H9 (cell line): Measurements from ENCODE around the gene GNAS. TPM values are rescaled to one million over a fixed set of nuclear protein-coding genes. Genes with fewer than 3 reads are reported as not detected.

Source experiments
- DNase-seq: peaks from one replicate; pipeline ENCODE4 v3.0.0-alpha.2; 2017
- H2AFZ ChIP-seq: one replicate; pipeline ENCODE4 v1.6.1; 2013; ENCODE audit warnings: mild to moderate bottlenecking, low read length, control low read depth, moderate library complexity
- H2AK5ac ChIP-seq: 2 replicates; pipeline ENCODE4 v1.6.1; 2013; ENCODE audit warnings: low read length, control low read depth, mixed read lengths; ENCODE audit not compliant: insufficient read length
- H2BK120ac ChIP-seq: one replicate; pipeline ENCODE4 v1.6.1; 2013; ENCODE audit warnings: low read depth, mild to moderate bottlenecking, low read length, control low read depth, inconsistent platforms; ENCODE audit not compliant: poor library complexity, severe bottlenecking
- H2BK12ac ChIP-seq: 2 replicates; pipeline ENCODE4 v1.6.1; 2013; ENCODE audit warnings: low read length, control low read depth, mixed read lengths, low read depth; ENCODE audit not compliant: insufficient read length
- H2BK15ac ChIP-seq: 2 replicates; pipeline ENCODE4 v1.6.1; 2013; ENCODE audit warnings: low read depth, low read length, control low read depth
- H2BK20ac ChIP-seq: one replicate; pipeline ENCODE4 v1.6.1; 2013; ENCODE audit warnings: low read depth, mild to moderate bottlenecking, low read length, control low read depth, inconsistent platforms; ENCODE audit not compliant: poor library complexity, severe bottlenecking
- H2BK5ac ChIP-seq: 2 replicates; pipeline ENCODE4 v1.6.1; 2013; ENCODE audit warnings: low read length, control low read depth, mixed read lengths; ENCODE audit not compliant: insufficient read length
- H3K14ac ChIP-seq: 2 replicates; pipeline ENCODE4 v1.6.1; 2013; ENCODE audit warnings: low read length, control low read depth; ENCODE audit not compliant: insufficient read depth
- H3K18ac ChIP-seq: 2 replicates; pipeline ENCODE4 v1.6.1; 2013; ENCODE audit warnings: low read depth, mild to moderate bottlenecking, mixed read lengths, low read length, control low read depth; ENCODE audit not compliant: insufficient read length
- H3K23ac ChIP-seq: 2 replicates; pipeline ENCODE4 v1.6.1; 2013; ENCODE audit warnings: low read length, control low read depth, mixed read lengths, low read depth; ENCODE audit not compliant: insufficient read length
- H3K23me2 ChIP-seq: 2 replicates; pipeline ENCODE4 v1.6.1; 2013; ENCODE audit warnings: low read depth, mild to moderate bottlenecking, mixed read lengths, low read length, control low read depth; ENCODE audit not compliant: insufficient read length, poor library complexity, severe bottlenecking
- H3K27ac ChIP-seq: 2 replicates; pipeline ENCODE4 v1.5.1; 2013; ENCODE audit warnings: low read length, control low read depth, mixed read lengths, low read depth; ENCODE audit not compliant: insufficient read length
- H3K27me3 ChIP-seq: 2 replicates; pipeline ENCODE4 v1.6.1; 2013; ENCODE audit warnings: low read length, control low read depth, inconsistent platforms; ENCODE audit not compliant: insufficient read depth
- H3K4ac ChIP-seq: 2 replicates; pipeline ENCODE4 v1.6.1; 2013; ENCODE audit warnings: low read depth, mild to moderate bottlenecking, control low read depth, inconsistent platforms, low read length, moderate library complexity
- H3K4me1 ChIP-seq: 2 replicates; pipeline ENCODE4 v1.6.1; 2013; ENCODE audit warnings: low read length, control low read depth, inconsistent platforms; ENCODE audit not compliant: insufficient read depth
- H3K4me2 ChIP-seq: 2 replicates; pipeline ENCODE4 v1.6.1; 2013; ENCODE audit warnings: low read length, control low read depth, mixed read lengths; ENCODE audit not compliant: insufficient read length, insufficient read depth
- H3K56ac ChIP-seq: 2 replicates; pipeline ENCODE4 v1.6.1; 2013; ENCODE audit warnings: low read depth, mild to moderate bottlenecking, mixed read lengths, low read length, control low read depth; ENCODE audit not compliant: insufficient read length
- H3K79me1 ChIP-seq: 2 replicates; pipeline ENCODE4 v1.6.1; 2013; ENCODE audit warnings: low read depth, mild to moderate bottlenecking, moderate library complexity, low read length, control low read depth, inconsistent platforms; ENCODE audit not compliant: insufficient read depth, poor library complexity, severe bottlenecking
- H3K79me2 ChIP-seq: 2 replicates; pipeline ENCODE4 v1.6.1; 2013; ENCODE audit warnings: low read length, control low read depth, inconsistent platforms; ENCODE audit not compliant: insufficient read depth
- H3K9ac ChIP-seq: 2 replicates; pipeline ENCODE4 v1.6.1; 2013; ENCODE audit warnings: low read length, control low read depth, mixed read lengths; ENCODE audit not compliant: insufficient read length; ENCODE audit errors: extremely low read depth
- H3K9me3 ChIP-seq: one replicate; pipeline ENCODE4 v1.6.1; 2013; ENCODE audit warnings: low read depth, low read length, inconsistent platforms; ENCODE audit not compliant: control insufficient read depth
- H3T11ph ChIP-seq: one replicate; pipeline ENCODE4 v1.6.1; 2013; ENCODE audit warnings: mild to moderate bottlenecking, low read length, control low read depth, inconsistent platforms
- H4K20me1 ChIP-seq: one replicate; pipeline ENCODE4 v1.6.1; 2013; ENCODE audit not compliant: control insufficient read depth, insufficient read length, insufficient read depth
- H4K5ac ChIP-seq: 2 replicates; pipeline ENCODE4 v1.6.1; 2013; ENCODE audit warnings: low read depth, mild to moderate bottlenecking, mixed read lengths, low read length, control low read depth; ENCODE audit not compliant: insufficient read length
- H4K8ac ChIP-seq: replicated peaks from 2 replicates; pipeline ENCODE4 v1.6.1; 2013; ENCODE audit warnings: low read length, control low read depth, mixed read lengths, low read depth; ENCODE audit not compliant: insufficient read length
- H4K91ac ChIP-seq: 2 replicates; pipeline ENCODE4 v1.6.1; 2013; ENCODE audit warnings: low read depth, mild to moderate bottlenecking, moderate library complexity, mixed read lengths, low read length, control low read depth; ENCODE audit not compliant: insufficient read length
- H3K27ac Mint-ChIP-seq, 3 experiments: 2 replicates in 2 of 3; 3 replicates in 1 of 3; pipeline ENCODE4 v1.8.0; 2020 to 2021; ENCODE audit warnings: mixed read lengths in 3 of 3, mild to moderate bottlenecking in 1 of 3, moderate library complexity in 1 of 3
- H3K27me3 Mint-ChIP-seq: 2 replicates; pipeline ENCODE4 v1.8.0; 2021; ENCODE audit warnings: low read depth, mild to moderate bottlenecking, moderate library complexity, mixed read lengths
- H3K36me3 Mint-ChIP-seq, 3 experiments: 2 replicates in 2 of 3; 3 replicates in 1 of 3; pipeline ENCODE4 v1.8.0; 2020 to 2021; ENCODE audit warnings: low read depth in 3 of 3, mixed read lengths in 3 of 3; ENCODE audit not compliant: insufficient read depth in 1 of 3
- H3K4me1 Mint-ChIP-seq, 2 experiments: 2 replicates each; pipeline ENCODE4 v1.8.0; 2020; ENCODE audit warnings: mixed read lengths in 2 of 2
- H3K4me3 Mint-ChIP-seq, 2 experiments: 2 replicates in 1 of 2; 3 replicates in 1 of 2; pipeline ENCODE4 v1.8.0; 2020 to 2021; ENCODE audit warnings: mild to moderate bottlenecking in 2 of 2, mixed read lengths in 2 of 2, moderate library complexity in 1 of 2
- H3K9me3 Mint-ChIP-seq, 2 experiments: 2 replicates in 1 of 2; 3 replicates in 1 of 2; pipeline ENCODE4 v1.8.0; 2020; ENCODE audit warnings: mild to moderate bottlenecking in 2 of 2, mixed read lengths in 2 of 2, moderate library complexity in 1 of 2
- CTCF ChIP-seq: fragments of 200-600 bp; sonication (generic); conservative IDR thresholded peaks from 3 replicates; pipeline ENCODE4 v1.8.0; 2021; ENCODE audit warnings: antibody characterized with exemption, mild to moderate bottlenecking
- WGBS: extraction: QIAGEN DNeasy Blood & Tissue Kit; methylation state at CpG from one replicate; pipeline ENCODE4 v1.1.7; 2013; ENCODE audit warnings: missing lambda C conversion rate, low lambda C conversion rate, mixed read lengths; ENCODE audit not compliant: insufficient read length; ENCODE audit errors: extremely low coverage; 5-methylcytosine and 5-hydroxymethylcytosine counted together
- total RNA-seq: library from RNA; stranded (reverse); gene quantifications from 2 replicates; pipeline ENCODE4 v1.2.1, GENCODE V29; 2021

GNAS gene
- total RNA-seq, 1 experiment from 2014 or later: 920 TPM

DNA sequence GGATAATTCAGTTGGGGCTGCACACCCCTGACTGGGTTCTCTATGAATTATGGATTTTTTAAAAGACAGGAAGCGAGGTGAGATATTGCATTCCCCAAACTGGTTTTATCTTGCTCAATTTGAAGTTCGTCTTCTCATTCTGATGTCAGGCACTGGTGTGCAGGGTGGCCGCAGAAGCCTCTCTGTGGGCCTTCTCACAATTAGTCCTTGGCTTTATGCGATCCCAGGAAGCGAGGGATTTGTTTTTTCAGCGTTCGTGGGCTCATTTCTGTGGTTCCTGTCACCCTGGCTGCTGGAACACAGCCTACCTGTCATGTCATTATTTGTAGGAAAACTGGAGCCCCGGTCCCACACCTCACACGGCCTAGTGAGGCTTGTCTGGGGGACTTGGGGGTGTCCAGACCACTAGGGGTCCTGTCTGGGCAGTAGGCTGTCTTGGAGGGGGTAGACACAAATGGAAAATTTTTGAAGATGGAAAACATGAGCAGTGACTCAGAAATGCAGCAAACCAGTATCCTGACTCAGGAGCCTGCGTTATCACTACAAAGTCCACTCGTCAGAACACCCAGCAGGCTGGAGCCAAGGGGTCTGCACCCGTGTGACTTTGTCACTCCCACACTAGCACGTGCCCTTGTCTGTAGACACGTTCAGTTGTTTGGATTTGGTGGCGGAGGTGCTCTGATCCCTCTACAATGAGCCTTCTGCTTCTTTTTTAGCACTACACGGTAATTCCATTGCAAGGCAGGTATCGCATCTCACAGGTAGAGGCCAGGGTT lies 44.1 kb upstream of the GNAS start:
- no peak overlapping the region for H4K8ac ChIP-seq
- H3K79me1 ChIP-seq: no peaks in the 10 kb centered on the region
- H4K5ac ChIP-seq: no peak overlapping the region
- H3K27me3 ChIP-seq: no peaks in the 10 kb centered on the region
- H3K4me1 ChIP-seq: no peaks in the 10 kb centered on the region
- Mint-ChIP-seq H3K27ac (no peak overlapping the region; a peak in 2 of 7 replicates), H3K36me3 (peaks cover 0 to 4% (median 2%) of the 10 kb centered on the region in 3 experiments; a peak in 3 of 7 replicates), H3K27me3 (peaks cover 16% of the 10 kb centered on the region), H3K9me3 (peaks cover 0 to 3% of the 10 kb centered on the region in 2 experiments; a peak in 1 of 5 replicates), H3K4me1 (peaks cover 36 to 49% of the 10 kb centered on the region in 2 experiments), H3K4me3 (no peak overlapping the region)
- H3K79me2 ChIP-seq: no peaks in the 10 kb centered on the region
- H3T11ph ChIP-seq: no peak overlapping the region
- H2BK15ac ChIP-seq: no peak overlapping the region
- WGBS: no CpG with 5 or more reads among the region's 17 CpGs
- H2BK20ac ChIP-seq: no peak overlapping the region
- no peaks in the 10 kb centered on the region for H3K9me3 ChIP-seq
- no peak overlapping the region for H2BK120ac ChIP-seq
- H4K20me1 ChIP-seq: no peaks in the 10 kb centered on the region
- H2BK12ac ChIP-seq: no peak overlapping the region
- DNase-seq: no peak
- H2BK5ac ChIP-seq: no peak overlapping the region
- H3K56ac ChIP-seq: no peak overlapping the region
- no peak overlapping the region for H3K27ac ChIP-seq
- no peak overlapping the region for H2AK5ac ChIP-seq
- no peak overlapping the region for H3K18ac ChIP-seq
- no peak overlapping the region for H2AFZ ChIP-seq
- H3K9ac ChIP-seq: no peak overlapping the region
- no peak for TF ChIP-seq CTCF
- H3K4me2 ChIP-seq: no peak overlapping the region
- no peak overlapping the region for H3K14ac ChIP-seq
- H3K23me2 ChIP-seq: no peaks in the 10 kb centered on the region
- H4K91ac ChIP-seq: no peak overlapping the region
- no peak overlapping the region for H3K23ac ChIP-seq
- no peak overlapping the region for H3K4ac ChIP-seq
